Measurements from ENCODE around the gene KRTAP10-2. TPM values are rescaled to one million over a fixed set of nuclear protein-coding genes. Genes with fewer than 3 reads are reported as not detected.

KRTAP10-2 gene
- total RNA-seq, 1 experiment from 2014 or later, result not detected

DNA sequence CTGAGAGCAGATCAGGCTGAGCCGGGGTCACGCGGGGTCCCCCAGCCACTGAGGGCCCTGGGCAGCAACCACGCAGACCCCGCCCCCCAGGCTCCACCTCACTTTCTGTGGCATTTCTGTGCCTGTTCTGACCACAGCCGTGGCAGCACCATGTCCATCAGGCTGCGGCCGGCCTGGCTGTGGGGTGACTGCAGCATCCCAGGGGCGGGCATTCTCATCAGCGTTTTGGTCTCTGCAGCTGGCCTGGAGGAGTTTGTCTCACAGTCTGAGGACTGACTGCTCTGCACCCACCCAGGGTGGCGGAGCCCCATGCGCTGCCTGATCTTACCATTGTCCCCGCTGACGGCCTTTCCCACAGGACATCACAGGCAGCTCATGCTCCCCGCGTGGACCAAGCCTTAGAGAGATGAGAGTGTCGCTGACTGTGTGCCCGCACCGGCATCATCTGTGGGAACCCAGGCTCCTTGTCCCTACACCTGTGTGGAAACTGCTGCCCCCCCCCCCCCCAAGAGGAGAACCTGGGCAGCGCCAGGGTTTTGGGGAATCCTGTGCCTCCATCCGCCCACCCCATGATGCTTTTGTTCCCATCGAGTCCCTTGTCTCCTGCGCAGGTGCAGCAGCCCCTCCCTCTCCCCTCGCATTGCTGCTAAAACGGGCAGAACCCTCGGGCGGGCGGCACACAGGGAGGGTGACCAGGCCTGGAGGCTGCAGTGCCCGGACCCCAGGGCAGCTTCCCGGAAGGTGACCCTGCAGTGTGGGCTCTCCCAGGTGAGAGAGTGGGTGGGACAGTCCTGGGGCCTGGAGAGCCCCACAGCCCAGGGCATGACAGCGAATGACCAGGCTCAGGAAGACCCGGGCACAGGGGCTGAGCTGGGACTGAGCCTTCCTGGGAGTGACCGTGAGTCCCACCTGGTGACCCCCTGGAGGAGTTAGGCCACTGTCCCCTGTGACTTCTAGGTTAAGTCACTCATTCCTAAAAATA, 13.1 kb downstream of the KRTAP10-2 start:
- Histone ChIP-seq H3K9me3 (ENCODE audit: control insufficient read depth in 1 of 2, insufficient read depth in 1 of 2, low read depth in 1 of 2, low read length in 2 of 2) (peaks cover under 1 to 11% of the 10 kb centered on the region in 2 experiments; a peak in 3 of 4 replicates), H3K4me3 (replicated peaks in 1 of 2; ENCODE audit: low read depth in 1 of 2, low read length in 2 of 2) (no peak overlapping the region), H3K27ac (ENCODE audit: low read depth, low read length) (no peak overlapping the region), H3K4me1 (ENCODE audit: control insufficient read depth in 1 of 2, insufficient read depth in 2 of 2, low read length in 2 of 2) (no peaks in the 10 kb centered on the region), H3K36me3 (ENCODE audit: control insufficient read depth in 1 of 2, insufficient read depth in 2 of 2, low read length in 2 of 2) (no peaks in the 10 kb centered on the region), H3K9ac (ENCODE audit: low read length) (no peak overlapping the region), H3K9me2 (ENCODE audit: insufficient read depth) (no peaks in the 10 kb centered on the region), H4K20me1 (ENCODE audit: insufficient read depth) (no peaks in the 10 kb centered on the region), H2AFZ (ENCODE audit: low read depth, low read length, poor library complexity, severe bottlenecking) (no peak overlapping the region), H3K27me3 (ENCODE audit: insufficient read depth, low read length) (no peaks in the 10 kb centered on the region), H3K79me2 (ENCODE audit: insufficient read depth, low read length) (no peaks in the 10 kb centered on the region), H3K4me2 (ENCODE audit: low read length) (no peak overlapping the region)
- ChIA-PET RAD21 (ENCODE audit: low non-redundant PET in 1 of 2, low total read pairs in 2 of 2, uncharacterized antibody in 2 of 2, unreplicated experiment in 2 of 2) (no interaction called here), POLR2A (no interaction called here), CTCF (no interaction called here)
- intact Hi-C loops (cut with micrococcal nuclease), result no loop called here
- no TSS peak for BruUV-seq (replicated peaks)
- DNase-seq (ENCODE audit: low read depth, low spot score), result no peak
- no peak for TF ChIP-seq EZH2phosphoT487 (IDR thresholded peaks at IDR 0.05; ENCODE audit: borderline replicate concordance)
- TF ChIP-seq FOSL1 (IDR thresholded peaks at IDR 0.05; ENCODE audit: low read depth), result no peak
- TF ChIP-seq ZFX (IDR thresholded peaks at IDR 0.05), result no peak
- no peak for TF ChIP-seq ZNF274 (IDR thresholded peaks at IDR 0.05; ENCODE audit: low read depth, low read length)
- no peak for TF ChIP-seq POLR2AphosphoS5 (IDR thresholded peaks at IDR 0.05; ENCODE audit: low read depth, low read length)
- no peak for TF ChIP-seq CEBPB (IDR thresholded peaks at IDR 0.05; ENCODE audit: low read depth)
- no peak for TF ChIP-seq SIN3A (IDR thresholded peaks at IDR 0.05; ENCODE audit: low read depth)
- no peak for TF ChIP-seq ELF1 (IDR thresholded peaks at IDR 0.05; ENCODE audit: borderline replicate concordance, low read depth)
- no peak for TF ChIP-seq POLR2A (IDR thresholded peaks at IDR 0.05; ENCODE audit: borderline replicate concordance, extremely low read depth, insufficient read depth, insufficient read length)
- no peak for TF ChIP-seq SRF (IDR thresholded peaks at IDR 0.05; ENCODE audit: low read depth)
- no peak for TF ChIP-seq YY1 (IDR thresholded peaks at IDR 0.05; ENCODE audit: extremely low read depth, insufficient replicate concordance, low read depth, low read length)
- TF ChIP-seq EZH2 (IDR thresholded peaks at IDR 0.05), result no peak
- no peak for TF ChIP-seq CBX3 (IDR thresholded peaks at IDR 0.05; ENCODE audit: low read depth)
- TF ChIP-seq TCF7L2 (IDR thresholded peaks at IDR 0.05; ENCODE audit: borderline replicate concordance, extremely low read depth, insufficient read depth, insufficient read length), result no peak
- TF ChIP-seq, protein P1, sequence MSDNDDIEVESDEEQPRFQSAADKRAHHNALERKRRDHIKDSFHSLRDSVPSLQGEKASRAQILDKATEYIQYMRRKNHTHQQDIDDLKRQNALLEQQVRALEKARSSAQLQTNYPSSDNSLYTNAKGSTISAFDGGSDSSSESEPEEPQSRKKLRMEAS (IDR thresholded peaks at IDR 0.05), result no peak
- no peak for ATAC-seq

Data from HCT116 (cell line).